T-helper 17 cell (primary cell): Measurements from ENCODE around the gene CEACAM21. TPM values are rescaled to one million over a fixed set of nuclear protein-coding genes. Genes with fewer than 3 reads are reported as not detected.
A peak's percentile ranks its signal among the peaks of the same experiment; 100 is the strongest.
"Not testable (repeated sequence)": the region's sequence is repeated elsewhere in the genome, so short reads cannot be mapped to it uniquely, and the experiment has no call there.

Experiments
- ATAC-seq: fragments of 150-1000 bp; cut with Tn5 transposase; 2 replicates; pipeline ENCODE4 v1.10.0; 2021; ENCODE audit warnings: mild to moderate bottlenecking, moderate library complexity
- DNase-seq, 3 donors: peaks; one replicate each; pipeline versions ENCODE4 v3.0.0 to v3.0.0-alpha.2; 2020 to 2021
- H3K9me3 ChIP-seq: one replicate; pipeline ENCODE4 v1.7.0; 2013; ENCODE audit warnings: low read length, mild to moderate bottlenecking; ENCODE audit not compliant: control insufficient read depth, poor library complexity, severe bottlenecking
- H3K27ac Mint-ChIP-seq: one replicate; pipeline ENCODE4 v1.8.0; 2022; ENCODE audit warnings: mild to moderate bottlenecking, moderate library complexity, mixed read lengths
- H3K27me3 Mint-ChIP-seq: one replicate; pipeline ENCODE4 v1.8.0; 2022; ENCODE audit warnings: mixed read lengths
- H3K36me3 Mint-ChIP-seq: one replicate; pipeline ENCODE4 v1.8.0; 2022; ENCODE audit warnings: low read depth, mixed read lengths
- H3K4me1 Mint-ChIP-seq: one replicate; pipeline ENCODE4 v1.8.0; 2022; ENCODE audit warnings: mild to moderate bottlenecking, mixed read lengths
- H3K4me3 Mint-ChIP-seq: one replicate; pipeline ENCODE4 v1.8.0; 2022; ENCODE audit warnings: mild to moderate bottlenecking, moderate library complexity, mixed read lengths
- total RNA-seq, 4 donors: library from RNA in 2 of 4; stranded (reverse) in 2 of 4; gene quantifications; one replicate each; pipeline ENCODE4 v1.2.3 and lab custom pipeline; 2022 to 2026

CEACAM21 gene
- total RNA-seq, 2 donors from 2014 or later, result 40.5 to 44.4 TPM

GRCh38 chr19:41582577-41583182 lies 6.7 kb downstream of the CEACAM21 start:
- not testable (repeated sequence) for H3K4me3 Mint-ChIP-seq, H3K27ac Mint-ChIP-seq, H3K9me3 ChIP-seq, DNase-seq, ATAC-seq, H3K27me3 Mint-ChIP-seq, H3K4me1 Mint-ChIP-seq
- H3K36me3 Mint-ChIP-seq, result peaks cover 18% of the 10 kb centered on the region

- ATAC-seq (no peak), DNase-seq (no peak)
- Mint-ChIP-seq H3K27me3 (no peaks in the 10 kb centered on the region), H3K27ac (no peak overlapping the region), H3K4me1 (peaks cover 8% of the 10 kb centered on the region), H3K36me3 (peaks cover 20% of the 10 kb centered on the region), H3K4me3 (no peak overlapping the region)
- no peaks in the 10 kb centered on the region for H3K9me3 ChIP-seq
Observed at GRCh38 chr19:41584260-41584810, 8.4 kb downstream of the CEACAM21 start.

- H3K4me3 Mint-ChIP-seq, result no peak overlapping the region
- H3K9me3 ChIP-seq, result no peaks in the 10 kb centered on the region
- H3K36me3 Mint-ChIP-seq, result peaks cover 23% of the 10 kb centered on the region
- no peaks in the 10 kb centered on the region for H3K27me3 Mint-ChIP-seq
- peak overlapping the region; percentile 54 for H3K27ac Mint-ChIP-seq
- DNase-seq (no peak), ATAC-seq (no peak)
- H3K4me1 Mint-ChIP-seq, result peaks cover 11% of the 10 kb centered on the region
Observed at GRCh38 chr19:41584931-41585330, 9.0 kb downstream of the CEACAM21 start.

- no peaks in the 10 kb centered on the region for H3K9me3 ChIP-seq
- no peak for ATAC-seq
- Mint-ChIP-seq H3K4me1 (peaks cover 15% of the 10 kb centered on the region), H3K27ac (peak overlapping the region; percentile 54), H3K27me3 (no peaks in the 10 kb centered on the region), H3K4me3 (no peak overlapping the region), H3K36me3 (peaks cover 22% of the 10 kb centered on the region)
- DNase-seq, result no peak
Observed at GRCh38 chr19:41586064-41586463, 10.1 kb downstream of the CEACAM21 start.

GRCh38 chr19:41587101-41587837 lies 11.3 kb downstream of the CEACAM21 start:
- Mint-ChIP-seq H3K4me1 (peaks cover 16% of the 10 kb centered on the region), H3K36me3 (peaks cover 18% of the 10 kb centered on the region), H3K4me3 (no peak overlapping the region), H3K27ac (peak overlapping the region; percentile 34), H3K27me3 (no peaks in the 10 kb centered on the region)
- H3K9me3 ChIP-seq, result no peaks in the 10 kb centered on the region
- ATAC-seq (no peak), DNase-seq (no peak)

- no peaks in the 10 kb centered on the region for H3K9me3 ChIP-seq
- DNase-seq (no peak), ATAC-seq (no peak)
- peaks cover 18% of the 10 kb centered on the region for H3K4me1 Mint-ChIP-seq
- no peak overlapping the region for H3K4me3 Mint-ChIP-seq
- H3K27ac Mint-ChIP-seq, result peak overlapping the region; percentile 34
- no peaks in the 10 kb centered on the region for H3K27me3 Mint-ChIP-seq
- peaks cover 15% of the 10 kb centered on the region for H3K36me3 Mint-ChIP-seq
Observed at GRCh38 chr19:41587838-41588210, 11.9 kb downstream of the CEACAM21 start.

- no peaks in the 10 kb centered on the region for H3K27me3 Mint-ChIP-seq
- peaks cover 9% of the 10 kb centered on the region for H3K36me3 Mint-ChIP-seq
- no peak overlapping the region for H3K4me3 Mint-ChIP-seq
- ATAC-seq, result no peak
- no peak for DNase-seq
- no peak overlapping the region for H3K27ac Mint-ChIP-seq
- H3K9me3 ChIP-seq, result no peaks in the 10 kb centered on the region
- peaks cover 20% of the 10 kb centered on the region for H3K4me1 Mint-ChIP-seq
Observed at GRCh38 chr19:41588497-41589209, 12.7 kb downstream of the CEACAM21 start.

- H3K9me3 ChIP-seq, result no peaks in the 10 kb centered on the region
- peaks cover 20% of the 10 kb centered on the region for H3K4me1 Mint-ChIP-seq
- peaks cover 9% of the 10 kb centered on the region for H3K36me3 Mint-ChIP-seq
- no peak for ATAC-seq
- no peak overlapping the region for H3K4me3 Mint-ChIP-seq
- no peak for DNase-seq
- H3K27me3 Mint-ChIP-seq, result no peaks in the 10 kb centered on the region
- no peak overlapping the region for H3K27ac Mint-ChIP-seq
Observed at GRCh38 chr19:41589371-41589770, 13.4 kb downstream of the CEACAM21 start.

GRCh38 chr19:41590936-41591335 lies 15.0 kb downstream of the CEACAM21 start:
- peaks cover 6% of the 10 kb centered on the region for H3K36me3 Mint-ChIP-seq
- peaks cover 2% of the 10 kb centered on the region for H3K27me3 Mint-ChIP-seq
- no peak overlapping the region for H3K4me3 Mint-ChIP-seq
- DNase-seq (no peak), ATAC-seq (no peak)
- peaks cover 26% of the 10 kb centered on the region for H3K4me1 Mint-ChIP-seq
- H3K27ac Mint-ChIP-seq, result no peak overlapping the region
- H3K9me3 ChIP-seq, result no peaks in the 10 kb centered on the region

- no peak for DNase-seq
- no peak overlapping the region for H3K27ac Mint-ChIP-seq
- peaks cover 26% of the 10 kb centered on the region for H3K4me1 Mint-ChIP-seq
- H3K4me3 Mint-ChIP-seq, result peak overlapping the region; percentile 49
- ATAC-seq, result no peak
- H3K9me3 ChIP-seq, result no peaks in the 10 kb centered on the region
- H3K36me3 Mint-ChIP-seq, result peaks cover 6% of the 10 kb centered on the region
- peaks cover 11% of the 10 kb centered on the region for H3K27me3 Mint-ChIP-seq
Observed at GRCh38 chr19:41591951-41592562, 16.1 kb downstream of the CEACAM21 start.

- Mint-ChIP-seq H3K27ac (no peak overlapping the region), H3K36me3 (no peaks in the 10 kb centered on the region), H3K27me3 (peaks cover 16% of the 10 kb centered on the region), H3K4me1 (peaks cover 20% of the 10 kb centered on the region), H3K4me3 (no peak overlapping the region)
- ATAC-seq (peak; percentile 91), DNase-seq (peak; percentile 26 to 42 (median 37))
- H3K9me3 ChIP-seq, result no peaks in the 10 kb centered on the region
Observed at GRCh38 chr19:41595258-41595889, 19.4 kb downstream of the CEACAM21 start.

GRCh38 chr19:41595890-41596280 lies 19.9 kb downstream of the CEACAM21 start:
- H3K9me3 ChIP-seq, result no peaks in the 10 kb centered on the region

More at GRCh38 chr19:41595890-41596280, 19.9 kb downstream of the CEACAM21 start:
- Mint-ChIP-seq H3K36me3 (peaks cover 2% of the 10 kb centered on the region), H3K4me1 (peaks cover 18% of the 10 kb centered on the region), H3K27ac (no peak overlapping the region), H3K4me3 (no peak overlapping the region), H3K27me3 (peaks cover 16% of the 10 kb centered on the region)
- DNase-seq, result no peak
- no peak for ATAC-seq
